HG02870 (cell line): ENCODE measurements around the gene HTR3B.
"Not testable (repeated sequence)": the region's sequence is repeated elsewhere in the genome, so short reads cannot be mapped to it uniquely, and the experiment has no call there.

ENCODE experiments used
- ATAC-seq: cut with Tn5 transposase; IDR thresholded peaks from one replicate; pipeline ENCODE4 v1.9.1; 2021; ENCODE audit warnings: mild to moderate bottlenecking, moderate library complexity; ENCODE audit not compliant: unreplicated experiment

Gene HTR3B

GRCh38 chr11:113884361-113884836 lies 20.2 kb upstream of the HTR3B start:
- ATAC-seq, result no peak

- no peak for ATAC-seq
Observed at GRCh38 chr11:113885897-113886296, 18.7 kb upstream of the HTR3B start.

GRCh38 chr11:113888848-113889247 lies 15.7 kb upstream of the HTR3B start:
- no peak for ATAC-seq

GRCh38 chr11:113894421-113894996 lies 10.1 kb upstream of the HTR3B start:
- no peak for ATAC-seq

- no peak for ATAC-seq
Observed at GRCh38 chr11:113895367-113896155, 9.0 kb upstream of the HTR3B start.

- no peak for ATAC-seq
Observed at GRCh38 chr11:113896156-113896879, 8.3 kb upstream of the HTR3B start.

- no peak for ATAC-seq
Observed at GRCh38 chr11:113901141-113901540, 3.5 kb upstream of the HTR3B start.

GRCh38 chr11:113906038-113906437 lies 1.4 kb downstream of the HTR3B start:
- no peak for ATAC-seq

- ATAC-seq, result no peak
Observed at GRCh38 chr11:113906516-113906915, 1.9 kb downstream of the HTR3B start.

- ATAC-seq, result no peak
Observed at GRCh38 chr11:113907152-113907551, 2.6 kb downstream of the HTR3B start.

GRCh38 chr11:113907681-113908080 lies 3.1 kb downstream of the HTR3B start:
- ATAC-seq, result no peak

- no peak for ATAC-seq
Observed at GRCh38 chr11:113908098-113908497, 3.5 kb downstream of the HTR3B start.

- ATAC-seq, result not testable (repeated sequence)
Observed at GRCh38 chr11:113911491-113911890, 6.9 kb downstream of the HTR3B start.

- ATAC-seq, result no peak
Observed at GRCh38 chr11:113923572-113923971, 19.0 kb downstream of the HTR3B start.

- ATAC-seq, result no peak
Observed at GRCh38 chr11:113926273-113927197, 21.9 kb downstream of the HTR3B start.

GRCh38 chr11:113928311-113928710 lies 23.7 kb downstream of the HTR3B start:
- ATAC-seq, result no peak

GRCh38 chr11:113932788-113933187 lies 28.2 kb downstream of the HTR3B start:
- ATAC-seq, result no peak

- not testable (repeated sequence) for ATAC-seq
Observed at GRCh38 chr11:113934193-113934592, 29.6 kb downstream of the HTR3B start.

- ATAC-seq, result no peak
Observed at GRCh38 chr11:113934761-113935160, 30.2 kb downstream of the HTR3B start.

- ATAC-seq, result no peak
Observed at GRCh38 chr11:113935858-113936257, 31.3 kb downstream of the HTR3B start.

- no peak for ATAC-seq
Observed at GRCh38 chr11:113937918-113938317, 33.3 kb downstream of the HTR3B start.
